Thoracic aorta (tissue), 2 donors: ENCODE results near the gene IL22RA2. TPM values are rescaled to one million over a fixed set of nuclear protein-coding genes. Genes with fewer than 3 reads are reported as not detected.

ENCODE experiments used
- ATAC-seq: fragments of 150-250 bp; one replicate; pipeline ENCODE4 v1.8.0; 2017; ENCODE audit warnings: low read depth; ENCODE audit not compliant: insufficient number of reproducible peaks, low FRiP score
- DNase-seq: peaks from one replicate; pipeline ENCODE4 v3.0.0-alpha.2; 2020; ENCODE audit warnings: low spot score
- H3K27ac ChIP-seq, 2 donors: fragments of 200-600 bp; sonication (generic); 1 replicate in 1 of 2; 2 replicates in 1 of 2; pipeline ENCODE4 v1.5.1; 2016; ENCODE audit warnings: mild to moderate bottlenecking in 2 of 2, moderate library complexity in 2 of 2
- H3K27me3 ChIP-seq: fragments of 200-600 bp; sonication (generic); replicated peaks from 2 replicates; pipeline ENCODE4 v1.6.0; 2016; ENCODE audit warnings: mild to moderate bottlenecking; ENCODE audit not compliant: insufficient read depth
- H3K36me3 ChIP-seq: fragments of 200-600 bp; sonication (generic); one replicate; pipeline ENCODE4 v1.5.1; 2016
- H3K4me1 ChIP-seq, 2 donors: fragments of 200-600 bp; sonication (generic); 1 replicate in 1 of 2; 2 replicates in 1 of 2; pipeline versions ENCODE4 v1.5.1 to v1.6.0; 2016; ENCODE audit warnings: low read depth in 2 of 2, mild to moderate bottlenecking in 1 of 2; ENCODE audit not compliant: control insufficient read depth in 1 of 2
- H3K4me3 ChIP-seq: fragments of 200-600 bp; sonication (generic); 2 replicates; pipeline ENCODE4 v1.5.1; 2016; ENCODE audit warnings: mild to moderate bottlenecking
- H3K9me3 ChIP-seq: fragments of 200-600 bp; sonication (generic); 2 replicates; pipeline ENCODE4 v1.5.1; 2016
- total RNA-seq, 2 donors: library from RNA; depleted of rRNA; stranded (reverse); fragments of >200 nt; gene quantifications; one replicate each; pipeline versions ENCODE4 v1.1.0 to v1.2.3, GENCODE V29; 2016
- TF ChIP-seq, protein P1 (sequence below): fragments of 200-600 bp; sonication (generic); IDR thresholded peaks from one replicate; pipeline ENCODE4 v1.5.1; 2019; ENCODE audit warnings: antibody characterized with exemption

The IL22RA2 gene
- total RNA-seq, 2 donors from 2014 or later: not detected

DNA sequence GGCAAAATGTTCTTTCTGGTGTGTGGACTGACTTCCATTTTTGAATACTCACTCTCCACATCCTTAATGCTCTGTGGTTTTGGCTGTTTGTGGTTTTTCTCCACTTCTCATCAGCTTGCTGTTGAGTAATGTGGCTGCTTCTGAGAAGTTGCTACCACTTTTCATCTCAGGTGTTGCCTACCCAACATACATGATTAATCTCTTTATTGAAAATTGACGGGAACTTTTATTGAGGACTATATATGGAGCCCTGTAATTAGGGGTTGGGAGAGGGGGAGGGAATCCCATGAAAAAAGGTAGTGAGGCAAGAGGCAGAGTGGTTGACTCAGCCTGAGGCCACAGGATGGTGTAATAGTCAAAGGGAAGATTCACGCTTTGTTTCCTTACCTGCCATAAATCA, 17.6 kb downstream of the IL22RA2 start:
- TF ChIP-seq, protein P1, sequence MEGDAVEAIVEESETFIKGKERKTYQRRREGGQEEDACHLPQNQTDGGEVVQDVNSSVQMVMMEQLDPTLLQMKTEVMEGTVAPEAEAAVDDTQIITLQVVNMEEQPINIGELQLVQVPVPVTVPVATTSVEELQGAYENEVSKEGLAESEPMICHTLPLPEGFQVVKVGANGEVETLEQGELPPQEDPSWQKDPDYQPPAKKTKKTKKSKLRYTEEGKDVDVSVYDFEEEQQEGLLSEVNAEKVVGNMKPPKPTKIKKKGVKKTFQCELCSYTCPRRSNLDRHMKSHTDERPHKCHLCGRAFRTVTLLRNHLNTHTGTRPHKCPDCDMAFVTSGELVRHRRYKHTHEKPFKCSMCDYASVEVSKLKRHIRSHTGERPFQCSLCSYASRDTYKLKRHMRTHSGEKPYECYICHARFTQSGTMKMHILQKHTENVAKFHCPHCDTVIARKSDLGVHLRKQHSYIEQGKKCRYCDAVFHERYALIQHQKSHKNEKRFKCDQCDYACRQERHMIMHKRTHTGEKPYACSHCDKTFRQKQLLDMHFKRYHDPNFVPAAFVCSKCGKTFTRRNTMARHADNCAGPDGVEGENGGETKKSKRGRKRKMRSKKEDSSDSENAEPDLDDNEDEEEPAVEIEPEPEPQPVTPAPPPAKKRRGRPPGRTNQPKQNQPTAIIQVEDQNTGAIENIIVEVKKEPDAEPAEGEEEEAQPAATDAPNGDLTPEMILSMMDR: no peak
- Histone ChIP-seq H3K27me3 (no peaks in the 10 kb centered on the region), H3K27ac (no peak overlapping the region), H3K4me3 (no peak overlapping the region), H3K36me3 (no peaks in the 10 kb centered on the region), H3K9me3 (no peaks in the 10 kb centered on the region), H3K4me1 (no peaks in the 10 kb centered on the region)
- ATAC-seq (no peak), DNase-seq (no peak)

DNA sequence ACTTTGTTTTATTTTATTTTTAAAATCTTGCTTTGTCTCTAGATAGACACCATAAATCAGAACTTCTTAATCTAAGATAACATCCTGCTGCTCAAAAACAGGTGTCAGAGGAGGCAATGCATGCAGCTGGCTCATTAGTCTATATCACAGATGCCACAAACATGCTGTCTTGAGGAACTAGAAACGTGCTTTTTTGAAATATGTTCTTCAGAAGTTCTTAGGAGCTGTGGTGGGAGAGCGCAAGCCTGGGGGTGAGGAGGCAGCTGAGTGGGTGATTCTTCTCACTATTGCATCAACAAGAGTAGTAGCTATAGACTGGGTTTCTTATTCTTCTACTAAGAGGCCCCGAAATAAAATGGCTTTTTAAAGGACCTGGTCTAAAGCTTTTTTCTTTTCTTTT, 23.4 kb downstream of the IL22RA2 start:
- no peaks in the 10 kb centered on the region for H3K4me1 ChIP-seq
- no peak overlapping the region for H3K27ac ChIP-seq
- H3K9me3 ChIP-seq: no peaks in the 10 kb centered on the region
- no peak for ATAC-seq
- no peak for DNase-seq
- no peak overlapping the region for H3K4me3 ChIP-seq
- no peaks in the 10 kb centered on the region for H3K36me3 ChIP-seq
- H3K27me3 ChIP-seq: no peaks in the 10 kb centered on the region
- TF ChIP-seq, protein P1: no peak

GRCh38 chr6:137149035-137149393, 24.4 kb downstream of the IL22RA2 start:
- Histone ChIP-seq H3K4me3 (no peak overlapping the region), H3K36me3 (no peaks in the 10 kb centered on the region), H3K9me3 (no peaks in the 10 kb centered on the region), H3K4me1 (no peaks in the 10 kb centered on the region), H3K27ac (no peak overlapping the region), H3K27me3 (no peaks in the 10 kb centered on the region)
- DNase-seq (no peak), ATAC-seq (no peak)
- TF ChIP-seq, protein P1: no peak

DNA sequence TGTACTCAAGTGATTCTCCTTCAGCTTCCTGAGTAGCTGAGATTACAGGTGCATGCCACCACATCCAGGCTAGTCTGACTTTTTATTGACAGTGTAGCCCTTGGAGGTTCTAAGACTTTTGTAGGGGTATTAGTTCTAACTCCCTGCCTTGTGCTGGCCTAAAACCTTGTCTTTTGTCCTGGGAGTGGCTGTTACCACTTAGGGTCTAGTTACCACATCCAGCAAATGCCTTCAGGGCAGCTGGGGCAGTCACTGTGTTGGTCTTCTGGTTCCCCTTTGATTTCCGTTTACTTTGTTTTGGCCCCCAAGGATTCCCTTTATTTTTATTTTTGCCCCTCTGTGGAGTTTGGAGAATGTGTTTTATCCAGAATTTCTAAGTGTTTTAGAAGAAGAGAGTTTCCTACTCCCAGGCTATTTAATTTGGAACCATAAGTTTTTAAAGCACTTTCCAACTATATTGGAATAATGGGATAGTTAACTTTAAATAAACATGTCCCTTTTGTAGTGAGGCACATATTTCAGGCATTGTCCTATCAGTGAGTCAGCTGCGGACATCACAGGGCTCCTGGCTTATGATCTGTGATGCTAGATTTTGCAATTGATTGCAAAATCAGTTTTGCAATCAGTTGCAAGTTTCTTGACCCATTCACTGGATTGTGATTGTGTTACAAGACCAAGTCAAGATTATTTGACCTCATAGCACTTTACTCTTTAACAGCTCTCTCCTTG, 25.0 kb downstream of the IL22RA2 start:
- DNase-seq (no peak), ATAC-seq (no peak)
- Histone ChIP-seq H3K27ac (no peak overlapping the region), H3K9me3 (no peaks in the 10 kb centered on the region), H3K4me1 (no peaks in the 10 kb centered on the region), H3K4me3 (no peak overlapping the region), H3K36me3 (no peaks in the 10 kb centered on the region), H3K27me3 (no peaks in the 10 kb centered on the region)
- TF ChIP-seq, protein P1: no peak

GRCh38 chr6:137147195-137147594, 26.2 kb downstream of the IL22RA2 start:
- DNase-seq (no peak), ATAC-seq (no peak)
- TF ChIP-seq, protein P1: no peak
- Histone ChIP-seq H3K36me3 (no peaks in the 10 kb centered on the region), H3K9me3 (no peaks in the 10 kb centered on the region), H3K4me1 (no peaks in the 10 kb centered on the region), H3K27ac (no peak overlapping the region), H3K27me3 (no peaks in the 10 kb centered on the region), H3K4me3 (no peak overlapping the region)
